Left ventricle myocardium superior (tissue), 1 donor: ENCODE measurements around the gene TUBA1A. TPM values are rescaled to one million over a fixed set of nuclear protein-coding genes. Genes with fewer than 3 reads are reported as not detected.
"Not testable (repeated sequence)": the region's sequence is repeated elsewhere in the genome, so short reads cannot be mapped to it uniquely, and the experiment has no call there.

ENCODE experiments used
- ATAC-seq: fragments of 200-7000 bp; cut with Tn5 transposase; one replicate; pipeline ENCODE4 v1.9.1; 2020; ENCODE audit warnings: mild to moderate bottlenecking, moderate library complexity
- DNase-seq: peaks from one replicate; pipeline ENCODE4 v3.0.0-alpha.2; 2020
- intact Hi-C: fragments of 100-400 bp; cut with micrococcal nuclease; formaldehyde crosslinking; loops from one replicate; pipeline ENCODE4 v1.11.0; 2022
- total RNA-seq: library from RNA; stranded (reverse); fragmentation: NEBNext Ultra II Directional; extraction: Animal tissue kit (Norgen Biotek cat#: 25700); gene quantifications from one replicate; pipeline ENCODE4 v1.2.1, GENCODE V29; 2021
- donor health status: DM: no; HTN: yes; CAD: no; lungs with severe emphysema.

TUBA1A gene
- total RNA-seq, 1 donor from 2014 or later = 69.9 TPM

- ATAC-seq = no peak
- intact Hi-C loops = no loop called here
- no peak for DNase-seq
These were observed 19.8 kb upstream of the TUBA1A start for GRCh38 chr12:49208676-49209075.

GRCh38 chr12:49208146-49208545 is 19.3 kb upstream of the TUBA1A start:
- DNase-seq (no peak), ATAC-seq (no peak)
- intact Hi-C loops = no loop called here

GRCh38 chr12:49206389-49206788 is 17.5 kb upstream of the TUBA1A start:
- ATAC-seq = no peak
- intact Hi-C loops = no loop called here
- no peak for DNase-seq

GRCh38 chr12:49201595-49202295 is 12.9 kb upstream of the TUBA1A start:
- intact Hi-C loops = no loop called here
- peak; percentile 73 for ATAC-seq
- no peak for DNase-seq

- intact Hi-C loops = no loop called here
- no peak for DNase-seq
- ATAC-seq = peak; percentile 87
These were observed 12.2 kb upstream of the TUBA1A start for GRCh38 chr12:49200919-49201594.

GRCh38 chr12:49198431-49199155 is 9.7 kb upstream of the TUBA1A start:
- ATAC-seq (no peak), DNase-seq (peak; percentile 53)
- intact Hi-C loops = no loop called here

GRCh38 chr12:49197256-49197655 is 8.4 kb upstream of the TUBA1A start:
- intact Hi-C loops = no loop called here
- no peak for ATAC-seq

GRCh38 chr12:49195736-49196135 is 6.9 kb upstream of the TUBA1A start:
- DNase-seq = no peak
- ATAC-seq = peak; percentile 19
- intact Hi-C loops = no loop called here

More at GRCh38 chr12:49197256-49197655, 8.4 kb upstream of the TUBA1A start:
- DNase-seq = no peak

- intact Hi-C loops, ATAC-seq: not testable (repeated sequence)
These were observed 4.9 kb upstream of the TUBA1A start for GRCh38 chr12:49193746-49194145.

GRCh38 chr12:49191498-49191897 is 2.6 kb upstream of the TUBA1A start:
- ATAC-seq, intact Hi-C loops, DNase-seq: not testable (repeated sequence)

More at GRCh38 chr12:49193746-49194145, 4.9 kb upstream of the TUBA1A start:
- not testable (repeated sequence) for DNase-seq

- intact Hi-C loops = no loop called here
- ATAC-seq (no peak), DNase-seq (no peak)
These were observed 2.1 kb upstream of the TUBA1A start for GRCh38 chr12:49190974-49191373.

- ATAC-seq (no peak), DNase-seq (no peak)
- intact Hi-C loops = loop anchor here (5.0 kb wide), 1 partner anchor 42 kb away; no protein-coding TSS in a partner anchor
These were observed 1.1 kb upstream of the TUBA1A start for GRCh38 chr12:49189731-49190716.

- peak; percentile 91 for DNase-seq
- ATAC-seq = peak; percentile 86
- intact Hi-C loops = loop anchor here (5.0 kb wide), 1 partner anchor 44 kb away; no protein-coding TSS in a partner anchor
These were observed 522 bp downstream of the TUBA1A start for GRCh38 chr12:49188201-49188915.

GRCh38 chr12:49187184-49187583 is 1.7 kb downstream of the TUBA1A start:
- intact Hi-C loops = loop anchor here (5.0 kb wide), 1 partner anchor 45 kb away; no protein-coding TSS in a partner anchor
- peak; percentile 45 for ATAC-seq
- DNase-seq = peak; percentile 53

- ATAC-seq = not testable (repeated sequence)
- intact Hi-C loops = loop anchor here (5.0 kb wide), 1 partner anchor 46 kb away; no protein-coding TSS in a partner anchor
- peak; percentile 29 for DNase-seq
These were observed 2.6 kb downstream of the TUBA1A start for GRCh38 chr12:49186307-49186706.

- intact Hi-C loops = loop anchor here (5.0 kb wide), 1 partner anchor 48 kb away; no protein-coding TSS in a partner anchor
- ATAC-seq, DNase-seq: not testable (repeated sequence)
These were observed 4.2 kb downstream of the TUBA1A start for GRCh38 chr12:49184697-49185096.

- intact Hi-C loops, ATAC-seq, DNase-seq: not testable (repeated sequence)
These were observed 5.5 kb downstream of the TUBA1A start for GRCh38 chr12:49183214-49183950.
